ENCODE measurements around the gene FADS6. TPM values are rescaled to one million over a fixed set of nuclear protein-coding genes. Genes with fewer than 3 reads are reported as not detected.

The FADS6 gene
- total and polyA plus RNA-seq, 2 of the 13 experiments (the other 11 are each of a cell fraction or from before 2014, with no cell fraction given) = 0.11 TPM

- FAIRE-seq (no peak), DNase-seq (ENCODE audit: low spot score) (no peak), ATAC-seq (no peak)
- intact Hi-C loops (cut with micrococcal nuclease; ENCODE audit: unreplicated experiment) (loop anchor here (2.0 to 10.0 kb wide), 2 partner anchors 120 to 210 kb away; no protein-coding TSS in a partner anchor), in situ Hi-C loops (cut with HindIII; ENCODE audit: extremely low pct_ligation_motif_present, low pct_unique_long_range_greater_than_20kb) (loop anchor here (5.0 kb wide), 1 partner anchor 72 kb away; no protein-coding TSS in a partner anchor)
- Histone ChIP-seq H3K27me3 (ENCODE audit: control insufficient read depth in 1 of 2, insufficient read depth in 2 of 2, low read length in 2 of 2) (peaks cover 2 to 16% of the 10 kb centered on the region in 2 experiments; a peak in 3 of 5 replicates), H3K4me1 (ENCODE audit: insufficient read depth, low read length) (peaks cover 53% of the 10 kb centered on the region), H3K4me3 (replicated peaks in 1 of 3; ENCODE audit: insufficient read depth in 1 of 3, low read depth in 2 of 3, low read length in 3 of 3) (no peak overlapping the region), H2AFZ (ENCODE audit: low read length) (no peak overlapping the region), H3K36me3 (replicated peaks in 1 of 2; ENCODE audit: control insufficient read depth in 1 of 2, insufficient read depth in 2 of 2, low read length in 2 of 2) (peaks cover 3 to 4% of the 10 kb centered on the region in 2 experiments; a peak in 4 of 5 replicates), H3K27ac (ENCODE audit: extremely low read length, insufficient read depth, low read length) (no peak overlapping the region), H3K4me2 (ENCODE audit: low read depth, low read length) (no peak overlapping the region), H4K20me1 (ENCODE audit: insufficient read depth, low read length) (no peaks in the 10 kb centered on the region), H3K9me3 (ENCODE audit: low read length) (no peaks in the 10 kb centered on the region), H3K9ac (ENCODE audit: insufficient read depth, low read depth, low read length) (no peak overlapping the region), H3K79me2 (ENCODE audit: insufficient read depth, low read length) (no peaks in the 10 kb centered on the region)
- 96% methylated on average over 15 of the region's 15 CpGs for WGBS (ENCODE audit: low lambda C conversion rate)
- BruUV-seq (replicated peaks) = no TSS peak
- POLR2A ChIA-PET = interaction anchor here (1.1 to 3.9 kb wide), 3 partner anchors 8 to 114 kb away, joined by 3 to 55 read pairs (median 5); partner anchors contain the start of gene FDXR
- CTCF ChIA-PET (ENCODE audit: low intra/inter-chr PET ratio, low total read pairs) = interaction anchor here (1.0 to 1.9 kb wide), 4 partner anchors 22 to 207 kb away, joined by 3 to 26 read pairs (median 6); no protein-coding TSS in a partner anchor
- TF ChIP-seq RBM22 (optimal IDR thresholded peaks at IDR 0.05; ENCODE audit: low read length) (no peak), RXRB (CRISPR knock-in tag; IDR thresholded peaks at IDR 0.05; ENCODE audit: borderline replicate concordance) (no peak), ZSCAN20 (CRISPR knock-in tag; IDR thresholded peaks at IDR 0.05; ENCODE audit: borderline replicate concordance) (no peak), ZNF276 (CRISPR knock-in tag; IDR thresholded peaks at IDR 0.05; ENCODE audit: low read depth) (no peak), FOXP1 (IDR thresholded peaks at IDR 0.05) (no peak), FOXP1 (CRISPR knock-in tag; IDR thresholded peaks at IDR 0.05) (no peak), ZNF672 (CRISPR knock-in tag; IDR thresholded peaks at IDR 0.05) (no peak), BCL3 (CRISPR knock-in tag; IDR thresholded peaks at IDR 0.05) (no peak), ZFP36 (IDR thresholded peaks at IDR 0.05; ENCODE audit: borderline replicate concordance, low read depth, low read length, partially characterized antibody) (no peak), ZNF576 (CRISPR knock-in tag; IDR thresholded peaks at IDR 0.05) (no peak)
Measured at GRCh38 chr17:74864297-74864865, 29.1 kb downstream of the FADS6 start.
